Measurements from ENCODE around the gene TWIST1. TPM values are rescaled to one million over a fixed set of nuclear protein-coding genes. Genes with fewer than 3 reads are reported as not detected.

The TWIST1 gene
- total RNA-seq, 1 donor from 2014 or later = not detected

- TF ChIP-seq CTCF (conservative IDR thresholded peaks at IDR 0.05; ENCODE audit: low read depth, low read length) = no peak
- no peak for DNase-seq (ENCODE audit: low read depth)
- peak overlapping the region; percentile 6 for H3K4me3 ChIP-seq (ENCODE audit: low read depth, low read length)
These were observed 9.9 kb downstream of the TWIST1 start for GRCh38 chr7:19107356-19108146.

GRCh38 chr7:19107081-19107355 lies 10.4 kb downstream of the TWIST1 start:
- TF ChIP-seq CTCF (conservative IDR thresholded peaks at IDR 0.05; ENCODE audit: low read depth, low read length) = no peak
- no peak overlapping the region for H3K4me3 ChIP-seq (ENCODE audit: low read depth, low read length)
- no peak for DNase-seq (ENCODE audit: low read depth)

- TF ChIP-seq CTCF (conservative IDR thresholded peaks at IDR 0.05; ENCODE audit: low read depth, low read length) = no peak
- H3K4me3 ChIP-seq (ENCODE audit: low read depth, low read length) = no peak overlapping the region
- DNase-seq (ENCODE audit: low read depth) = no peak
These were observed 11.0 kb downstream of the TWIST1 start for GRCh38 chr7:19106241-19107080.

DNA sequence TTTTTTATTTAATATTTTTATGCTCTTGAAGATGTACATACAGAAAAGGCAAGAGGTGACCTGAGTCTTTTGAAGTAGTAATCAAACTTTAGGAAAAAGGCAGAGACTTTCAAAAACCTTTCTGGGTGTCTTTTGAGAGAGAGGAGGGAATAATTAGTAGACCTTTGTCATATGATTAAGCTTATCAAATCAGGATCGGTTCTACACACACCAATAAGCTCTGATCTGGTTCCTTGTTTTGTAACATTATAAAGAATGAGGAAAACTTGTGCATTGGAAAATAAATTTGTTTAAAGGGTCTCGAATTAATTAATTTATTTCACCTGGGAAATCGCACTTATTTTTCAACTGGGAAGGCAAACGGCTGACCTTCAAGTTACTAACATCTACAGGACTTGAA lies 11.9 kb downstream of the TWIST1 start:
- no peak for TF ChIP-seq CTCF (conservative IDR thresholded peaks at IDR 0.05; ENCODE audit: low read depth, low read length)

GRCh38 chr7:19104811-19105210 lies 12.6 kb downstream of the TWIST1 start:
- no peak for TF ChIP-seq CTCF (conservative IDR thresholded peaks at IDR 0.05; ENCODE audit: low read depth, low read length)
- no peak overlapping the region for H3K4me3 ChIP-seq (ENCODE audit: low read depth, low read length)
- DNase-seq (ENCODE audit: low read depth) = no peak

More for the DNA sequence above, 11.9 kb downstream of the TWIST1 start:
- no peak overlapping the region for H3K4me3 ChIP-seq (ENCODE audit: low read depth, low read length)
- no peak for DNase-seq (ENCODE audit: low read depth)

- no peak for TF ChIP-seq CTCF (conservative IDR thresholded peaks at IDR 0.05; ENCODE audit: low read depth, low read length)
- DNase-seq (ENCODE audit: low read depth) = no peak
- H3K4me3 ChIP-seq (ENCODE audit: low read depth, low read length) = no peak overlapping the region
These were observed 14.6 kb downstream of the TWIST1 start for GRCh38 chr7:19102884-19103283.
